ENCODE results near the gene CD70. TPM values are rescaled to one million over a fixed set of nuclear protein-coding genes. Genes with fewer than 3 reads are reported as not detected.
A peak's percentile ranks its signal among the peaks of the same experiment; 100 is the strongest.
"Not testable (repeated sequence)": the region's sequence is repeated elsewhere in the genome, so short reads cannot be mapped to it uniquely, and the experiment has no call there.

Gene CD70
- total RNA-seq, 1 donor from 2014 or later = 2.6 TPM

DNA sequence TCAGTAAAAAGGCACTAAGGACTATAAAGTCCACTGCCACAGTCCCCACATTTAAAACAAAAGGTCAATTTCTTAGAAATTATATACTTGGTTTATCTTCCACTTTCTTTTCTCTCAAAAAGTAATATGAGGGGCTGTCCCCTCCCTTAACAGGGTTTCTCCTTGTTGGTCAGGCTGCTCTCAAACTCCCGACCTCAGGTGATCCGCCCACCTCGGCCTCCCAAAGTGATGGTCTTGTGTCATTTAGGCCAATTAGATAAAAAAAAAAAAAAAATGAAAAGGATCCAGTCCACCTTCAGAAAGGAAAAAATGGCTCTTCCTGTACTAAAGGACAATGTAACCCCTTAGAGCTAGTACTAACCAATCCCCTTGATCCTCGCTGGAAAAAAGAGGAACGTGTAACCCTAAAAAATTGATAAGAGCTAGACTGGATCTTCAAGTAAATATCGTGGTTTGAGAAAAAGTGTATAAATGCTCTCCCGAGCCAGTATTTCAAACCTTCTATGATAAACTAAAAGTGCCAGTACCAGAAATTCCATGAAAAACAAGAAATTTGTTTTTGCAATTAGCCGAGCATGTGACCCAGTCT lies 9.0 kb upstream of the CD70 start:
- intact Hi-C loops (cut with DNase I) = no loop called here
- Histone ChIP-seq H3K27ac (no peak overlapping the region), H3K36me3 (no peaks in the 10 kb centered on the region), H3K9me3 (no peaks in the 10 kb centered on the region), H3K4me3 (no peak overlapping the region), H3K27me3 (ENCODE audit: low read depth) (no peaks in the 10 kb centered on the region), H3K4me1 (no peaks in the 10 kb centered on the region)
- ATAC-seq = no peak
- TF ChIP-seq, protein P1, sequence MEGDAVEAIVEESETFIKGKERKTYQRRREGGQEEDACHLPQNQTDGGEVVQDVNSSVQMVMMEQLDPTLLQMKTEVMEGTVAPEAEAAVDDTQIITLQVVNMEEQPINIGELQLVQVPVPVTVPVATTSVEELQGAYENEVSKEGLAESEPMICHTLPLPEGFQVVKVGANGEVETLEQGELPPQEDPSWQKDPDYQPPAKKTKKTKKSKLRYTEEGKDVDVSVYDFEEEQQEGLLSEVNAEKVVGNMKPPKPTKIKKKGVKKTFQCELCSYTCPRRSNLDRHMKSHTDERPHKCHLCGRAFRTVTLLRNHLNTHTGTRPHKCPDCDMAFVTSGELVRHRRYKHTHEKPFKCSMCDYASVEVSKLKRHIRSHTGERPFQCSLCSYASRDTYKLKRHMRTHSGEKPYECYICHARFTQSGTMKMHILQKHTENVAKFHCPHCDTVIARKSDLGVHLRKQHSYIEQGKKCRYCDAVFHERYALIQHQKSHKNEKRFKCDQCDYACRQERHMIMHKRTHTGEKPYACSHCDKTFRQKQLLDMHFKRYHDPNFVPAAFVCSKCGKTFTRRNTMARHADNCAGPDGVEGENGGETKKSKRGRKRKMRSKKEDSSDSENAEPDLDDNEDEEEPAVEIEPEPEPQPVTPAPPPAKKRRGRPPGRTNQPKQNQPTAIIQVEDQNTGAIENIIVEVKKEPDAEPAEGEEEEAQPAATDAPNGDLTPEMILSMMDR (IDR thresholded peaks at IDR 0.05) = no peak
- no peak for DNase-seq

DNA sequence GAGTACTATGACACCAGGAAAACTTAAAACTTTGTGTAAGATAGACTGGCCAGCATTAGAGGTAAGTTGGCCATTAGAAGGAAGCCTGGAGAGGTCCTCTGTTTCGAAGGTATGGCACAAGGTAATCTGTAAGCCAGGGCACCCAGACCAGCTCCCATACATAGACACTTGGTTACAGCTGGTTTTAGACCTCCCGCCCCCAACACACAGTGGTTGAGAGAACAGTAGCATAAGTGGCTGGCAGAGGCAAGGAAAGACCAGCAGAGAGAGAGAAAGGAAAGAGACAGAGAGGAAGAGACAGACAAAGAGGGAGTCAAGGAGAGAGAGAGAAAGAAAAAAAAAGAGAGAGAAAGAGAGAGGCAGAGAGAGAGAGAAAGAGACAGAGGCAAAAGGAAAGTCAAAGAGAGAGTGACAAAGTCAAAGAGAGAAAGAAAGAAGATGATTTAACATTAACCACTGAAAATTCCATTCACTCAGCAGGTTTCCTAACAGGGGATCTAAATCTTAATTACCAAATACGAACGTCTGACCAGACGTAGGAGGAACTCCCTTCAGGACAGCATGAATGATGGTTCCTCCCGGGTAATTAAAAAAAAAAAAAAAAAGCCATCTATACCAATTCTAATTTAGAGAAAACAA lies 7.4 kb upstream of the CD70 start:
- H3K36me3 ChIP-seq; H3K4me1 ChIP-seq; H3K27me3 ChIP-seq (ENCODE audit: low read depth); H3K9me3 ChIP-seq; DNase-seq; intact Hi-C loops (cut with DNase I); ATAC-seq; H3K4me3 ChIP-seq; H3K27ac ChIP-seq: not testable (repeated sequence)

DNA sequence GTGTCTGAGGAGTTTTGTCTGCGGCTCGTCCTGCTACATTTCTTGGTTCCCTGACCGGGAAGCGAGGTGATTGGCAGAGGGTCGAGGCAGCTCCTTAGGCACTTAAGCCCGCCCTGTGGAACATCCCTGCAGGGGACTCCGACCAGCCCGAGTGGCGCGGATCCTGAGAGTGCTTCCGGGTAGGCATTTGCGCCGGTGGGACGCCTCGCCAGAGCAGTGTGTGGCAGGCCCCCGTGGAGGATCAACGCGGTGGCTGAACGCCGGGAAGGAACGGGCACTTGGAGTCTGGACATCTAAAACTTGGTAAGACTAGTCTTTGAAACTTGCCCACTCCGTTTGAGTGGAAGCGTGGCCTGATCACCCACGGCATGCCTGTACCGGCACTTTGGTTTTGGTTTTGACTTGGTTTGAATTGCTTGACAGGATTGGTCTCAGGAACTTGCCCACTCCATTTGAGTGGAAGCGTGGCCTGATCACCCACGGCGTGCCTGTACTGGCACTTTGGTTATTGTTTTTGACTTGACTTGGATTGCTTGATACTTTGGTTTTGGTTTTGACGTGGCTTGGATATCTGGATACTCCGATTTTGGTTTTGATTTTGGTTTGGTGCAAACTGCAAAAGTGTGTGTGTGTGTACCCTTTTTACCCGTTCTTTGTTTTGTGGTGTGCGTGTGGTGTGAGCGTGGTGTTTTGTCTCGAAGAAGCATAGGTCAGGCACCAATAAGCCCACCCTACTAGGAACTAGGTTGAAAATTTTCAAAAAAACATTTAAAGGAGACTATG lies 6.7 kb upstream of the CD70 start:
- H3K4me3 ChIP-seq; intact Hi-C loops (cut with DNase I); H3K27ac ChIP-seq; H3K4me1 ChIP-seq; ATAC-seq; H3K27me3 ChIP-seq (ENCODE audit: low read depth); H3K36me3 ChIP-seq; DNase-seq; H3K9me3 ChIP-seq: not testable (repeated sequence)

DNA sequence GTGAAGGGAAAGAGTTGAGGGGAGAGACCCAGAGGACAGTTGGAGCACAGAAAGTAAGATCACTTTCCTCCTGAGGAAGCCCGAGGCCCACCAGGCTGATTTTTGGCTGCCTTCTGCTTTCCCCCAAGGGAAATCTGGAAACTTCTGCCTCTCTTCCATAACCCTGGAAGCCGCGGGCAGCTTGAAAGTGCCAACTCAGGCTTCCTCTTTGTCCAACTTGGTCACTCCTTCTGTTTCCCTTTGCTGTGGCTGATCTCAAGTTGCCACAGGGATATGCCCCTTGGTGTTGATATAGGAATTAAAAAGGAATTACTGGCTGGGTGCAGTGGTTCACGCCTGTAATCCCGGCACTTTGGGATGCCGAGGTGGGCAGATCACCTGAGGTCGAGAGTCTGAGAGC lies 5.7 kb upstream of the CD70 start:
- no peaks in the 10 kb centered on the region for H3K36me3 ChIP-seq
- no peak overlapping the region for H3K4me3 ChIP-seq
- DNase-seq (no peak), ATAC-seq (no peak)
- intact Hi-C loops (cut with DNase I) = no loop called here
- peaks cover 17% of the 10 kb centered on the region for H3K27me3 ChIP-seq (ENCODE audit: low read depth)
- TF ChIP-seq, protein P1 (IDR thresholded peaks at IDR 0.05) = no peak
- H3K9me3 ChIP-seq = no peaks in the 10 kb centered on the region
- no peaks in the 10 kb centered on the region for H3K4me1 ChIP-seq
- H3K27ac ChIP-seq = no peak overlapping the region

DNA sequence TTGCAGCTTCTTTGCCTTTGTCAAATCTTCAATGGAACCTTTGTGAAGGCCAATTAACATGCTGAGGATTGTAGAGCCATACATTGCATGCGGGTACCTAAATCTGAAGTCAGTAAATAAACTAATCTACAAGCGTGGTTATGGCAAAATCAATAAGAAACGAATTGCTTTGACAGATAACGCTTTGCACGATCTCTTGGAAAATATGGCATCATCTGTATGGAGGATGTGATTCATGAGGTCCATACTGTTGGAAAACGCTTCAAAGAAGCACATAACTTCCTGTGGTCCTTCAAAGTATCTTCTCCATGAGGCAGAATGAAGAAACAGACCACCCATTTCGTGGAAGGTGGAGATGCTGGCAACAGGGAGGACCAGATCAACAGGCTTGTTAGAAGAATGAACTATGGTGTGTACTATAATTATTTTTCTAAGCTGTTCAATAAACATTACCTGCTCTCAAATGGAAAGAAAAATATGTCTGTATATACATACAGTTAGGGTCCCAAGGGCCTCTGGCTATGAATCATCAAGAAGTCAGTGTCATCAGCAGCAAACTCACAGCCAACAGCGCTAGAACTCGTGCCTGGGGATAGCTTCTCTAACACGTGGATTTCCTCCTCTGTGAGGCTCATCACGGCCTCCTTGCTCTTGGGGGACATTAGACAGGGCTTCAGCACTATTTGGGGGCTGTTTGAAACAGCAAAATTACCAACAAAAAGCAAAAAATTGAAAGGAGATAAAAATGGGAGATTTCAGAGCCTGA lies 2.9 kb upstream of the CD70 start:
- Histone ChIP-seq H3K36me3 (no peaks in the 10 kb centered on the region), H3K4me1 (peaks cover 11% of the 10 kb centered on the region), H3K4me3 (no peak overlapping the region), H3K27me3 (ENCODE audit: low read depth) (peaks cover 45% of the 10 kb centered on the region), H3K27ac (no peak overlapping the region), H3K9me3 (no peaks in the 10 kb centered on the region)
- intact Hi-C loops (cut with DNase I) = no loop called here
- ATAC-seq = no peak
- no peak for DNase-seq
- TF ChIP-seq, protein P1 (IDR thresholded peaks at IDR 0.05) = no peak

DNA sequence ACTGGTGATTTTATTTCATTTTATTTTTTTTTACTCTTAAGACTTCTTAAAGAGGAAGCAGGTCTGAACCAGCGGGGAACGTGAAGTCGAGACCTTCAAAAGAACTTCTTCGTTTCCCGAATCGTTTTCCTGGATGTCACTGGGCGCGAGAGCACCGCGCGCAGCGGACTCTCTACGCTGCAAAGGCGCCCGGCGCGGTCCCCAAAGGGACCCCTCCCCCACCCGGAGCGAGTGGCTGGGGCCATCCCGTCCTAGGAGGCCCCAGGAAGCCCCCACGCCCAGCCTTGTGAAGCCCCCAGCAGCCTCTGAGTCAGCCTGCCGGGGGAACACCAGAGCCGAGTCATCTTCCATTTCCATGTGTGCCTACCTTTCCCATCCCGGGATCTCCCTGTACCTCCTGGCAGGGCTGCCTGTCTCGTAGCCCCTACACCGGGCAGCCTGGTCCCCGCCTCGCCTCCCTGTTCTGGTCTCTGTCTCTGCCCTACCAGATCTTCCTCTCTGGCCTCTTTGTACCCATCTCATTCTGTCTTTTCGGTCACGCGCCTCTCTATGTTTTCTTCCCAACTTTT lies 608 bp downstream of the CD70 start:
- H3K4me3 ChIP-seq = peak overlapping the region; percentile 40
- TF ChIP-seq, protein P1 (IDR thresholded peaks at IDR 0.05) = no peak
- ATAC-seq (no peak), DNase-seq (no peak)
- peaks cover 17% of the 10 kb centered on the region for H3K4me1 ChIP-seq
- no peaks in the 10 kb centered on the region for H3K9me3 ChIP-seq
- no peaks in the 10 kb centered on the region for H3K36me3 ChIP-seq
- H3K27ac ChIP-seq = no peak overlapping the region
- peaks cover 80% of the 10 kb centered on the region for H3K27me3 ChIP-seq (ENCODE audit: low read depth)
- intact Hi-C loops (cut with DNase I) = no loop called here

All from lower lobe of right lung (tissue), 2 donors.